ENCODE measurements around the gene CCDC186. TPM values are rescaled to one million over a fixed set of nuclear protein-coding genes. Genes with fewer than 3 reads are reported as not detected.

The CCDC186 gene
- total and polyA plus RNA-seq, 2 of the 4 experiments (the other 2 are of a cell fraction), result 3.0 to 6.1 TPM

- H3K23ac ChIP-seq (ENCODE audit: low read depth, low read length), result no peak overlapping the region
- H3K27ac ChIP-seq (ENCODE audit: insufficient read depth, low read length), result no peak overlapping the region
- H2BK15ac ChIP-seq (ENCODE audit: low read depth, low read length), result no peak overlapping the region
- H3K18ac ChIP-seq (ENCODE audit: low read depth, low read length), result no peak overlapping the region
- intact Hi-C loops (cut with micrococcal nuclease), result no loop called here
- no peak overlapping the region for H3K4ac ChIP-seq (ENCODE audit: low read depth, low read length)
- H3K56ac ChIP-seq (ENCODE audit: extremely low read depth, insufficient read depth, low read length), result no peak overlapping the region
- H2AFZ ChIP-seq (replicated peaks; ENCODE audit: low read length, poor library complexity), result no peak overlapping the region
- no peak overlapping the region for H2BK5ac ChIP-seq (ENCODE audit: low read depth, low read length, poor library complexity, severe bottlenecking)
- H3K9me1 ChIP-seq (ENCODE audit: insufficient read depth, low read length), result no peaks in the 10 kb centered on the region
- H3K9ac ChIP-seq (ENCODE audit: low read depth, low read length), result no peak overlapping the region
- H2BK20ac ChIP-seq (ENCODE audit: low read depth, low read length), result no peak overlapping the region
- CTCF ChIA-PET, result no interaction called here
- POLR2A ChIA-PET (ENCODE audit: unreplicated experiment), result no interaction called here
- no peak overlapping the region for H2AK5ac ChIP-seq (ENCODE audit: low read depth, low read length)
- no peaks in the 10 kb centered on the region for H3K36me3 ChIP-seq (ENCODE audit: control insufficient read depth, insufficient read depth, low read length)
- no peak overlapping the region for H4K5ac ChIP-seq (ENCODE audit: low read depth, low read length)
- dilution Hi-C loops (cut with HindIII; ENCODE audit: low sequenced_read_pairs, unreplicated experiment), result no loop called here
- no peak overlapping the region for H2BK120ac ChIP-seq (ENCODE audit: low read depth, low read length)
- DNase-seq (no peak), ATAC-seq (ENCODE audit: low read depth) (no peak)
- H3K14ac ChIP-seq (replicated peaks; ENCODE audit: low read depth, low read length), result no peak overlapping the region
- no peak overlapping the region for H3K4me3 ChIP-seq (ENCODE audit: insufficient read depth, low read depth, low read length)
- no peak overlapping the region for H4K91ac ChIP-seq (ENCODE audit: insufficient read depth, low read depth, low read length)
- H3K4me2 ChIP-seq (ENCODE audit: low read depth, low read length), result no peak overlapping the region
- H3K27me3 ChIP-seq (ENCODE audit: control insufficient read depth, insufficient read depth, low read length), result peaks cover 6% of the 10 kb centered on the region
- H4K8ac ChIP-seq (ENCODE audit: low read depth in 2 of 2, low read length in 2 of 2), result no peak overlapping the region
- no peaks in the 10 kb centered on the region for H3K4me1 ChIP-seq (ENCODE audit: control insufficient read depth, insufficient read depth, low read length)
- in situ Hi-C loops (cut with MboI; ENCODE audit: low sequenced_read_pairs), result no loop called here
- H2AK9ac ChIP-seq (replicated peaks; ENCODE audit: low read depth, low read length, poor library complexity), result no peak overlapping the region
- BruUV-seq (replicated peaks), result no TSS peak
- no peaks in the 10 kb centered on the region for H4K20me1 ChIP-seq (ENCODE audit: insufficient read depth, low read length)
- no peaks in the 10 kb centered on the region for H3K79me1 ChIP-seq (ENCODE audit: low read depth in 1 of 2, low read length in 2 of 2)
- WGBS, 2 experiments (ENCODE audit: extremely low coverage in 2 of 2, insufficient read length in 1 of 2), result 83% methylated on average over 2 of the region's 9 CpGs; no CpG with 5 or more reads in 1 of the 2 experiments
- TF ChIP-seq MAZ (IDR thresholded peaks at IDR 0.05; ENCODE audit: borderline replicate concordance, low read depth, low read length) (no peak), NFE2L2 (IDR thresholded peaks at IDR 0.05; ENCODE audit: low read depth, low read length) (no peak), ELK1 (IDR thresholded peaks at IDR 0.05; ENCODE audit: borderline replicate concordance, low read depth, low read length) (no peak), MXI1 (IDR thresholded peaks at IDR 0.05; ENCODE audit: borderline replicate concordance, low read depth, low read length) (no peak), CTCF (conservative IDR thresholded peaks at IDR 0.05; ENCODE audit: low read depth, low read length) (no peak), RAD21 (IDR thresholded peaks at IDR 0.05; ENCODE audit: low read length) (no peak), CHD1 (IDR thresholded peaks at IDR 0.05; ENCODE audit: low read depth, low read length) (no peak), SMC3 (IDR thresholded peaks at IDR 0.05; ENCODE audit: low read depth, low read length) (no peak), RCOR1 (IDR thresholded peaks at IDR 0.05; ENCODE audit: insufficient replicate concordance, low read length) (no peak), BHLHE40 (IDR thresholded peaks at IDR 0.05; ENCODE audit: low read depth, low read length) (no peak), FOS (IDR thresholded peaks at IDR 0.05; ENCODE audit: low read depth, low read length) (no peak), POLR2A (IDR thresholded peaks at IDR 0.05; ENCODE audit: low read depth, low read length) (no peak), USF2 (IDR thresholded peaks at IDR 0.05; ENCODE audit: low read depth, low read length) (no peak), MAFK (IDR thresholded peaks at IDR 0.05; ENCODE audit: low read depth, low read length) (no peak), CEBPB (IDR thresholded peaks at IDR 0.05; ENCODE audit: low read depth, low read length) (no peak), RFX5 (IDR thresholded peaks at IDR 0.05; ENCODE audit: low read depth, low read length) (no peak)
- no peaks in the 10 kb centered on the region for H3K9me3 ChIP-seq (ENCODE audit: control insufficient read depth, insufficient read depth, low read length)
Observed at GRCh38 chr10:114077815-114078219, 96.2 kb downstream of the CCDC186 start.
